WTC11 (cell line): ENCODE results near the gene BRK1. TPM values are rescaled to one million over a fixed set of nuclear protein-coding genes. Genes with fewer than 3 reads are reported as not detected.
"Not testable (repeated sequence)": the region's sequence is repeated elsewhere in the genome, so short reads cannot be mapped to it uniquely, and the experiment has no call there.

Source experiments
- ATAC-seq: fragments of 200-7000 bp; cut with Tn5 transposase; 2 replicates; pipeline ENCODE4 v1.10.0; 2021; ENCODE audit warnings: mild to moderate bottlenecking, moderate library complexity
- CTCF ChIA-PET: fragments of 300-600 bp; sonication (Branson Sonifier 250); formaldehyde crosslinking; loops from one replicate; lab custom pipeline; 2021; ENCODE audit warnings: antibody characterized with exemption; lab: Charles Lee
- POLR2A ChIA-PET: fragments of 350-600 bp; sonication (Branson Sonifier 250); formaldehyde crosslinking; loops from one replicate; lab custom pipeline; 2021; ENCODE audit warnings: antibody characterized with exemption; lab: Charles Lee
- DNase-seq: peaks from one replicate; pipeline ENCODE4 v3.0.0; 2021; ENCODE audit warnings: low spot score
- H3K27ac Mint-ChIP-seq: 2 replicates; pipeline ENCODE4 v1.8.0; 2021; ENCODE audit warnings: mixed read lengths
- H3K27me3 Mint-ChIP-seq: 2 replicates; pipeline ENCODE4 v1.8.0; 2021; ENCODE audit warnings: low read depth, mild to moderate bottlenecking, moderate library complexity, mixed read lengths
- H3K36me3 Mint-ChIP-seq: 2 replicates; pipeline ENCODE4 v1.8.0; 2021; ENCODE audit warnings: mixed read lengths
- H3K4me1 Mint-ChIP-seq: 2 replicates; pipeline ENCODE4 v1.8.0; 2022; ENCODE audit warnings: mixed read lengths
- H3K4me3 Mint-ChIP-seq: 2 replicates; pipeline ENCODE4 v1.8.0; 2021; ENCODE audit warnings: mild to moderate bottlenecking, moderate library complexity, mixed read lengths
- H3K9me3 Mint-ChIP-seq: 2 replicates; pipeline ENCODE4 v1.8.0; 2021; ENCODE audit warnings: mixed read lengths
- CREM ChIP-seq: sonication (generic); formaldehyde crosslinking; IDR thresholded peaks from 2 replicates; pipeline ENCODE4 v1.8.1; 2022; ENCODE audit warnings: mild to moderate bottlenecking, missing genetic modification reagents, moderate library complexity
- GABPB1 ChIP-seq: sonication (generic); formaldehyde crosslinking; IDR thresholded peaks from 2 replicates; pipeline ENCODE4 v1.8.1; 2023; ENCODE audit warnings: mild to moderate bottlenecking, missing genetic modification reagents
- GTF2I ChIP-seq: fragments of 250-450 bp; sonication (Bioruptor Pico); conservative IDR thresholded peaks from 2 replicates; pipeline ENCODE4 v1.4.0; 2021; ENCODE audit warnings: mild to moderate bottlenecking
- HMGA2 ChIP-seq: fragments of 250-450 bp; sonication (Bioruptor Pico); IDR thresholded peaks from 2 replicates; pipeline ENCODE4 v1.4.0; 2021; ENCODE audit warnings: mild to moderate bottlenecking, moderate library complexity
- JUN ChIP-seq: sonication (generic); formaldehyde crosslinking; IDR thresholded peaks from 2 replicates; pipeline ENCODE4 v1.8.0; 2023; ENCODE audit warnings: mild to moderate bottlenecking, missing genetic modification reagents
- MYBL2 ChIP-seq: sonication (generic); formaldehyde crosslinking; IDR thresholded peaks from 2 replicates; pipeline ENCODE4 v1.8.1; 2023; ENCODE audit warnings: mild to moderate bottlenecking, moderate library complexity, missing genetic modification reagents
- SP1 ChIP-seq: sonication (generic); formaldehyde crosslinking; conservative IDR thresholded peaks from 2 replicates; pipeline ENCODE4 v1.8.1; 2022; ENCODE audit warnings: missing genetic modification reagents
- USF2 ChIP-seq: sonication (generic); formaldehyde crosslinking; IDR thresholded peaks from 2 replicates; pipeline ENCODE4 v1.8.1; 2023; ENCODE audit warnings: mild to moderate bottlenecking, missing genetic modification reagents, moderate library complexity
- ZNF138 ChIP-seq: sonication (generic); formaldehyde crosslinking; conservative IDR thresholded peaks from 2 replicates; pipeline ENCODE4 v1.8.1; 2022; ENCODE audit warnings: mild to moderate bottlenecking, moderate library complexity, missing genetic modification reagents
- ZNF423 ChIP-seq: fragments of 250-450 bp; sonication (Bioruptor Pico); IDR thresholded peaks from 2 replicates; pipeline ENCODE4 v2.1.2; 2022; ENCODE audit warnings: mild to moderate bottlenecking, moderate library complexity
- ZNF671 ChIP-seq: fragments of 250-450 bp; sonication (Bioruptor Pico); IDR thresholded peaks from 2 replicates; pipeline ENCODE4 v1.8.0; 2021; ENCODE audit warnings: mild to moderate bottlenecking
- total RNA-seq: library from RNA; stranded (reverse); gene quantifications from 3 replicates; pipeline ENCODE4 v1.2.3, GENCODE V29; 2021
- TF ChIP-seq, protein P1 (sequence below): sonication (generic); formaldehyde crosslinking; IDR thresholded peaks from 2 replicates; pipeline ENCODE4 v1.8.1; 2023; ENCODE audit warnings: mild to moderate bottlenecking, missing genetic modification reagents, borderline replicate concordance
- TF ChIP-seq, protein P2 (sequence below): sonication (generic); formaldehyde crosslinking; IDR thresholded peaks from 2 replicates; pipeline ENCODE4 v1.8.0; 2022; ENCODE audit warnings: mild to moderate bottlenecking, missing genetic modification reagents
- TF ChIP-seq, protein P3 (sequence below): sonication (generic); formaldehyde crosslinking; IDR thresholded peaks from 2 replicates; pipeline ENCODE4 v1.8.1; 2023; ENCODE audit warnings: mild to moderate bottlenecking, missing genetic modification reagents
- TF ChIP-seq, protein P4 (sequence below): sonication (generic); formaldehyde crosslinking; IDR thresholded peaks from 2 replicates; pipeline ENCODE4 v1.8.1; 2022; ENCODE audit warnings: mild to moderate bottlenecking, moderate library complexity, missing genetic modification reagents
- TF ChIP-seq, protein P5 (sequence below): sonication (generic); formaldehyde crosslinking; IDR thresholded peaks from 2 replicates; pipeline ENCODE4 v1.8.0; 2022; ENCODE audit warnings: missing genetic modification reagents

BRK1 gene
- total RNA-seq, 1 experiment from 2014 or later: 107 TPM

- TF ChIP-seq ZNF423 (CRISPR knock-in tag) (no peak), USF2 (no peak), MYBL2 (CRISPR knock-in tag) (no peak), ZNF138 (CRISPR knock-in tag) (no peak)
Measured at GRCh38 chr3:10170915-10171478, 55.5 kb downstream of the BRK1 start (continued).

GRCh38 chr3:10173095-10173925 is 57.8 kb downstream of the BRK1 start:
- no peak for DNase-seq
- Mint-ChIP-seq H3K27me3 (peaks cover 10% of the 10 kb centered on the region), H3K27ac (no peak overlapping the region), H3K9me3 (peaks cover 32% of the 10 kb centered on the region), H3K4me3 (no peak overlapping the region), H3K36me3 (peaks cover 30% of the 10 kb centered on the region), H3K4me1 (no peaks in the 10 kb centered on the region)
- POLR2A ChIA-PET: no interaction called here
- no peak for ATAC-seq
- CTCF ChIA-PET: interaction anchor here (0.6 kb wide), 1 partner anchor 29 kb away, joined by 4 read pairs; no protein-coding TSS in a partner anchor
- TF ChIP-seq, protein P1, sequence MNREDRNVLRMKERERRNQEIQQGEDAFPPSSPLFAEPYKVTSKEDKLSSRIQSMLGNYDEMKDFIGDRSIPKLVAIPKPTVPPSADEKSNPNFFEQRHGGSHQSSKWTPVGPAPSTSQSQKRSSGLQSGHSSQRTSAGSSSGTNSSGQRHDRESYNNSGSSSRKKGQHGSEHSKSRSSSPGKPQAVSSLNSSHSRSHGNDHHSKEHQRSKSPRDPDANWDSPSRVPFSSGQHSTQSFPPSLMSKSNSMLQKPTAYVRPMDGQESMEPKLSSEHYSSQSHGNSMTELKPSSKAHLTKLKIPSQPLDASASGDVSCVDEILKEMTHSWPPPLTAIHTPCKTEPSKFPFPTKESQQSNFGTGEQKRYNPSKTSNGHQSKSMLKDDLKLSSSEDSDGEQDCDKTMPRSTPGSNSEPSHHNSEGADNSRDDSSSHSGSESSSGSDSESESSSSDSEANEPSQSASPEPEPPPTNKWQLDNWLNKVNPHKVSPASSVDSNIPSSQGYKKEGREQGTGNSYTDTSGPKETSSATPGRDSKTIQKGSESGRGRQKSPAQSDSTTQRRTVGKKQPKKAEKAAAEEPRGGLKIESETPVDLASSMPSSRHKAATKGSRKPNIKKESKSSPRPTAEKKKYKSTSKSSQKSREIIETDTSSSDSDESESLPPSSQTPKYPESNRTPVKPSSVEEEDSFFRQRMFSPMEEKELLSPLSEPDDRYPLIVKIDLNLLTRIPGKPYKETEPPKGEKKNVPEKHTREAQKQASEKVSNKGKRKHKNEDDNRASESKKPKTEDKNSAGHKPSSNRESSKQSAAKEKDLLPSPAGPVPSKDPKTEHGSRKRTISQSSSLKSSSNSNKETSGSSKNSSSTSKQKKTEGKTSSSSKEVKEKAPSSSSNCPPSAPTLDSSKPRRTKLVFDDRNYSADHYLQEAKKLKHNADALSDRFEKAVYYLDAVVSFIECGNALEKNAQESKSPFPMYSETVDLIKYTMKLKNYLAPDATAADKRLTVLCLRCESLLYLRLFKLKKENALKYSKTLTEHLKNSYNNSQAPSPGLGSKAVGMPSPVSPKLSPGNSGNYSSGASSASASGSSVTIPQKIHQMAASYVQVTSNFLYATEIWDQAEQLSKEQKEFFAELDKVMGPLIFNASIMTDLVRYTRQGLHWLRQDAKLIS: no peak
- TF ChIP-seq, protein P2, sequence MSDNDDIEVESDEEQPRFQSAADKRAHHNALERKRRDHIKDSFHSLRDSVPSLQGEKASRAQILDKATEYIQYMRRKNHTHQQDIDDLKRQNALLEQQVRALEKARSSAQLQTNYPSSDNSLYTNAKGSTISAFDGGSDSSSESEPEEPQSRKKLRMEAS (CRISPR knock-in tag): no peak
- TF ChIP-seq ZNF138 (CRISPR knock-in tag) (no peak), HMGA2 (no peak), SP1 (no peak), GTF2I (CRISPR knock-in tag) (no peak), ZNF671 (CRISPR knock-in tag) (no peak), CREM (CRISPR knock-in tag) (no peak)
- TF ChIP-seq, protein P3, sequence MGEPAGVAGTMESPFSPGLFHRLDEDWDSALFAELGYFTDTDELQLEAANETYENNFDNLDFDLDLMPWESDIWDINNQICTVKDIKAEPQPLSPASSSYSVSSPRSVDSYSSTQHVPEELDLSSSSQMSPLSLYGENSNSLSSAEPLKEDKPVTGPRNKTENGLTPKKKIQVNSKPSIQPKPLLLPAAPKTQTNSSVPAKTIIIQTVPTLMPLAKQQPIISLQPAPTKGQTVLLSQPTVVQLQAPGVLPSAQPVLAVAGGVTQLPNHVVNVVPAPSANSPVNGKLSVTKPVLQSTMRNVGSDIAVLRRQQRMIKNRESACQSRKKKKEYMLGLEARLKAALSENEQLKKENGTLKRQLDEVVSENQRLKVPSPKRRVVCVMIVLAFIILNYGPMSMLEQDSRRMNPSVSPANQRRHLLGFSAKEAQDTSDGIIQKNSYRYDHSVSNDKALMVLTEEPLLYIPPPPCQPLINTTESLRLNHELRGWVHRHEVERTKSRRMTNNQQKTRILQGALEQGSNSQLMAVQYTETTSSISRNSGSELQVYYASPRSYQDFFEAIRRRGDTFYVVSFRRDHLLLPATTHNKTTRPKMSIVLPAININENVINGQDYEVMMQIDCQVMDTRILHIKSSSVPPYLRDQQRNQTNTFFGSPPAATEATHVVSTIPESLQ (CRISPR knock-in tag): no peak
- TF ChIP-seq, protein P4, sequence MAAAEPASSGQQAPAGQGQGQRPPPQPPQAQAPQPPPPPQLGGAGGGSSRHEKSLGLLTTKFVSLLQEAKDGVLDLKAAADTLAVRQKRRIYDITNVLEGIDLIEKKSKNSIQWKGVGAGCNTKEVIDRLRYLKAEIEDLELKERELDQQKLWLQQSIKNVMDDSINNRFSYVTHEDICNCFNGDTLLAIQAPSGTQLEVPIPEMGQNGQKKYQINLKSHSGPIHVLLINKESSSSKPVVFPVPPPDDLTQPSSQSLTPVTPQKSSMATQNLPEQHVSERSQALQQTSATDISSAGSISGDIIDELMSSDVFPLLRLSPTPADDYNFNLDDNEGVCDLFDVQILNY (CRISPR knock-in tag): no peak

DNA sequence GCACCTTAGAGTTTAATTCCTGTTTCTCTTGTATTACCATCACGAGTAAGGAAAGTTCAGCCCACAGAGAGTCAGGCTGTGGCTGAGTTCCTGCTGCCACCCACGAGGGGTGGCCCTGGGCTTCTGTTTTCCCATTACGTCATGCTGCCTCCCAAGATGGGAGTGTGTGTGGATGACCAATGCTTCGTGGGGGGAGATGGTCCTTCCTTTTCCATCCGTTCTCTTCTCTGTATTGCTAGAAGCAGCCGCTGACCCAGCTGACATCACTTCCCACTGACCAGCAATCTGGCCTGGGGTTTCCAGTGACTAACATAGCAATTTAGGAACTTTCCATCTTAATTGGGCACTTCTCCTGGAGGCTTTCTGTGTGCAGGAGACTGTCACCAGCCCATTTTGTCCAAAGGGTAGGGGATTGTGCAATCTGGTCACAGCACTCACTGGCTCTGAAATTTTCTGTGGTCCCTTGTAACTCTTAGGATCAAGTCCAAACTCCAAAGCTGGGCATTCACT is 58.5 kb downstream of the BRK1 start:
- Mint-ChIP-seq H3K9me3 (peaks cover 25% of the 10 kb centered on the region), H3K4me3 (no peak overlapping the region), H3K27me3 (peaks cover 5% of the 10 kb centered on the region), H3K27ac (no peak overlapping the region), H3K4me1 (no peaks in the 10 kb centered on the region), H3K36me3 (peaks cover 23% of the 10 kb centered on the region)
- POLR2A ChIA-PET: no interaction called here
- ATAC-seq (no peak), DNase-seq (no peak)
- TF ChIP-seq GABPB1: peak; percentile 22; the same call in 1 of the 2 replicates
- TF ChIP-seq, protein P5, sequence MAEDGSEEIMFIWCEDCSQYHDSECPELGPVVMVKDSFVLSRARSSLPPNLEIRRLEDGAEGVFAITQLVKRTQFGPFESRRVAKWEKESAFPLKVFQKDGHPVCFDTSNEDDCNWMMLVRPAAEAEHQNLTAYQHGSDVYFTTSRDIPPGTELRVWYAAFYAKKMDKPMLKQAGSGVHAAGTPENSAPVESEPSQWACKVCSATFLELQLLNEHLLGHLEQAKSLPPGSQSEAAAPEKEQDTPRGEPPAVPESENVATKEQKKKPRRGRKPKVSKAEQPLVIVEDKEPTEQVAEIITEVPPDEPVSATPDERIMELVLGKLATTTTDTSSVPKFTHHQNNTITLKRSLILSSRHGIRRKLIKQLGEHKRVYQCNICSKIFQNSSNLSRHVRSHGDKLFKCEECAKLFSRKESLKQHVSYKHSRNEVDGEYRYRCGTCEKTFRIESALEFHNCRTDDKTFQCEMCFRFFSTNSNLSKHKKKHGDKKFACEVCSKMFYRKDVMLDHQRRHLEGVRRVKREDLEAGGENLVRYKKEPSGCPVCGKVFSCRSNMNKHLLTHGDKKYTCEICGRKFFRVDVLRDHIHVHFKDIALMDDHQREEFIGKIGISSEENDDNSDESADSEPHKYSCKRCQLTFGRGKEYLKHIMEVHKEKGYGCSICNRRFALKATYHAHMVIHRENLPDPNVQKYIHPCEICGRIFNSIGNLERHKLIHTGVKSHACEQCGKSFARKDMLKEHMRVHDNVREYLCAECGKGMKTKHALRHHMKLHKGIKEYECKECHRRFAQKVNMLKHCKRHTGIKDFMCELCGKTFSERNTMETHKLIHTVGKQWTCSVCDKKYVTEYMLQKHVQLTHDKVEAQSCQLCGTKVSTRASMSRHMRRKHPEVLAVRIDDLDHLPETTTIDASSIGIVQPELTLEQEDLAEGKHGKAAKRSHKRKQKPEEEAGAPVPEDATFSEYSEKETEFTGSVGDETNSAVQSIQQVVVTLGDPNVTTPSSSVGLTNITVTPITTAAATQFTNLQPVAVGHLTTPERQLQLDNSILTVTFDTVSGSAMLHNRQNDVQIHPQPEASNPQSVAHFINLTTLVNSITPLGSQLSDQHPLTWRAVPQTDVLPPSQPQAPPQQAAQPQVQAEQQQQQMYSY (CRISPR knock-in tag): no peak
- no peak for TF ChIP-seq JUN
- CTCF ChIA-PET: no interaction called here

- ATAC-seq, POLR2A ChIA-PET, DNase-seq, H3K27me3 Mint-ChIP-seq, H3K4me1 Mint-ChIP-seq, H3K27ac Mint-ChIP-seq, CTCF ChIA-PET, H3K36me3 Mint-ChIP-seq, H3K4me3 Mint-ChIP-seq: not testable (repeated sequence)
- peaks cover 12% of the 10 kb centered on the region for H3K9me3 Mint-ChIP-seq
Measured at GRCh38 chr3:10175334-10175733, 59.9 kb downstream of the BRK1 start.
